Upper lobe of right lung (tissue), 1 donor: ENCODE measurements around the gene ZNF385A. TPM values are rescaled to one million over a fixed set of nuclear protein-coding genes. Genes with fewer than 3 reads are reported as not detected.
A peak's percentile ranks its signal among the peaks of the same experiment; 100 is the strongest.

ENCODE experiments used
- ATAC-seq: fragments of 200-7000 bp; cut with Tn5 transposase; one replicate; pipeline ENCODE4 v1.9.1; 2020; ENCODE audit warnings: mild to moderate bottlenecking, moderate library complexity
- DNase-seq: peaks from one replicate; pipeline ENCODE4 v3.0.0-alpha.2; 2020
- H3K27ac ChIP-seq: fragments of 200-600 bp; one replicate; pipeline ENCODE4 v1.8.0; 2022
- H3K27me3 ChIP-seq: fragments of 200-600 bp; one replicate; pipeline ENCODE4 v1.8.0; 2022; ENCODE audit warnings: mild to moderate bottlenecking
- H3K36me3 ChIP-seq: fragments of 200-600 bp; one replicate; pipeline ENCODE4 v1.8.0; 2022
- H3K4me1 ChIP-seq: fragments of 200-600 bp; one replicate; pipeline ENCODE4 v1.8.0; 2022
- H3K4me3 ChIP-seq: fragments of 200-600 bp; one replicate; pipeline ENCODE4 v1.8.0; 2022; ENCODE audit warnings: mild to moderate bottlenecking
- H3K9me3 ChIP-seq: fragments of 200-600 bp; one replicate; pipeline ENCODE4 v1.8.0; 2022
- intact Hi-C: fragments of 100-400 bp; cut with DNase I; formaldehyde crosslinking; loops from one replicate; pipeline ENCODE4 v1.11.0; 2022
- total RNA-seq: library from RNA; stranded (reverse); fragmentation: NEBNext Ultra II Directional; extraction: Animal tissue kit (Norgen Biotek cat#: 25700); gene quantifications from one replicate; pipeline ENCODE4 v1.2.1, GENCODE V29; 2021
- TF ChIP-seq, protein P1 (sequence below): fragments of 200-600 bp; IDR thresholded peaks from one replicate; pipeline ENCODE4 v1.8.0; 2022; ENCODE audit warnings: antibody characterized with exemption
- donor health status: DM: no; HTN: yes; CAD: no; lungs with severe emphysema.

The ZNF385A gene
- total RNA-seq, 1 donor from 2014 or later, result 26.6 TPM

- no peaks in the 10 kb centered on the region for H3K27me3 ChIP-seq
- TF ChIP-seq, protein P1, sequence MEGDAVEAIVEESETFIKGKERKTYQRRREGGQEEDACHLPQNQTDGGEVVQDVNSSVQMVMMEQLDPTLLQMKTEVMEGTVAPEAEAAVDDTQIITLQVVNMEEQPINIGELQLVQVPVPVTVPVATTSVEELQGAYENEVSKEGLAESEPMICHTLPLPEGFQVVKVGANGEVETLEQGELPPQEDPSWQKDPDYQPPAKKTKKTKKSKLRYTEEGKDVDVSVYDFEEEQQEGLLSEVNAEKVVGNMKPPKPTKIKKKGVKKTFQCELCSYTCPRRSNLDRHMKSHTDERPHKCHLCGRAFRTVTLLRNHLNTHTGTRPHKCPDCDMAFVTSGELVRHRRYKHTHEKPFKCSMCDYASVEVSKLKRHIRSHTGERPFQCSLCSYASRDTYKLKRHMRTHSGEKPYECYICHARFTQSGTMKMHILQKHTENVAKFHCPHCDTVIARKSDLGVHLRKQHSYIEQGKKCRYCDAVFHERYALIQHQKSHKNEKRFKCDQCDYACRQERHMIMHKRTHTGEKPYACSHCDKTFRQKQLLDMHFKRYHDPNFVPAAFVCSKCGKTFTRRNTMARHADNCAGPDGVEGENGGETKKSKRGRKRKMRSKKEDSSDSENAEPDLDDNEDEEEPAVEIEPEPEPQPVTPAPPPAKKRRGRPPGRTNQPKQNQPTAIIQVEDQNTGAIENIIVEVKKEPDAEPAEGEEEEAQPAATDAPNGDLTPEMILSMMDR, result no peak
- H3K4me1 ChIP-seq, result peaks cover 69% of the 10 kb centered on the region
- intact Hi-C loops, result no loop called here
- peaks cover 8% of the 10 kb centered on the region for H3K36me3 ChIP-seq
- ATAC-seq, result peak; percentile 78
- H3K4me3 ChIP-seq, result peak overlapping the region; percentile 83
- H3K27ac ChIP-seq, result peak overlapping the region; percentile 82
- no peaks in the 10 kb centered on the region for H3K9me3 ChIP-seq
- peak; percentile 83 for DNase-seq
Measured at GRCh38 chr12:54413284-54414190, 29.0 kb upstream of the ZNF385A start.

DNA sequence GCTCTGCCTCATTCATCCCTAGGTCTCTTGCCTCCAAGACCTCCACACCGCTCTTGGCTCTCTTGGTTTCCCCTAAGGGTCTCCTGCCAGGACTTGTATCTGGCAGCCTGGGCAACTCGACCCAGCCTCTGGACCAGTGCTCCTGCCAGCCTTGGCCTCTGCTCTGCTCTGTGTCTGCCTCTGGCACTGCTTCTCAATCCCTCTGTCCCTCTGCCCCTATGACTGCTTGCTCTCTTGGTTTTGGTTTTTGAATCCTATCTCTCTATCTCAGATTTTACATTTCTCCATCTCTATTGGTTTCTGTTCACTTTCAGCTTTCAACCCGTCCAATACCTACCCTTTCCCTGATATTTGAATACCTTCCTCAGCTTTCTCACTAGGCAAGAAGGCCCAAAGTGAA, 28.3 kb upstream of the ZNF385A start:
- peak overlapping the region; percentile 18 for H3K4me3 ChIP-seq
- no peaks in the 10 kb centered on the region for H3K27me3 ChIP-seq
- H3K9me3 ChIP-seq, result no peaks in the 10 kb centered on the region
- peaks cover 69% of the 10 kb centered on the region for H3K4me1 ChIP-seq
- TF ChIP-seq, protein P1, result no peak
- ATAC-seq, result no peak
- peak overlapping the region; percentile 82 for H3K27ac ChIP-seq
- no peak for DNase-seq
- intact Hi-C loops, result no loop called here
- H3K36me3 ChIP-seq, result peaks cover 15% of the 10 kb centered on the region

- Histone ChIP-seq H3K4me1 (peaks cover 69% of the 10 kb centered on the region), H3K4me3 (peak overlapping the region; percentile 18), H3K27ac (peak overlapping the region; percentile 82), H3K27me3 (no peaks in the 10 kb centered on the region), H3K9me3 (no peaks in the 10 kb centered on the region), H3K36me3 (peaks cover 15% of the 10 kb centered on the region)
- TF ChIP-seq, protein P1, result no peak
- no peak for ATAC-seq
- intact Hi-C loops, result no loop called here
- no peak for DNase-seq
Measured at GRCh38 chr12:54412348-54412747, 27.8 kb upstream of the ZNF385A start.

DNA sequence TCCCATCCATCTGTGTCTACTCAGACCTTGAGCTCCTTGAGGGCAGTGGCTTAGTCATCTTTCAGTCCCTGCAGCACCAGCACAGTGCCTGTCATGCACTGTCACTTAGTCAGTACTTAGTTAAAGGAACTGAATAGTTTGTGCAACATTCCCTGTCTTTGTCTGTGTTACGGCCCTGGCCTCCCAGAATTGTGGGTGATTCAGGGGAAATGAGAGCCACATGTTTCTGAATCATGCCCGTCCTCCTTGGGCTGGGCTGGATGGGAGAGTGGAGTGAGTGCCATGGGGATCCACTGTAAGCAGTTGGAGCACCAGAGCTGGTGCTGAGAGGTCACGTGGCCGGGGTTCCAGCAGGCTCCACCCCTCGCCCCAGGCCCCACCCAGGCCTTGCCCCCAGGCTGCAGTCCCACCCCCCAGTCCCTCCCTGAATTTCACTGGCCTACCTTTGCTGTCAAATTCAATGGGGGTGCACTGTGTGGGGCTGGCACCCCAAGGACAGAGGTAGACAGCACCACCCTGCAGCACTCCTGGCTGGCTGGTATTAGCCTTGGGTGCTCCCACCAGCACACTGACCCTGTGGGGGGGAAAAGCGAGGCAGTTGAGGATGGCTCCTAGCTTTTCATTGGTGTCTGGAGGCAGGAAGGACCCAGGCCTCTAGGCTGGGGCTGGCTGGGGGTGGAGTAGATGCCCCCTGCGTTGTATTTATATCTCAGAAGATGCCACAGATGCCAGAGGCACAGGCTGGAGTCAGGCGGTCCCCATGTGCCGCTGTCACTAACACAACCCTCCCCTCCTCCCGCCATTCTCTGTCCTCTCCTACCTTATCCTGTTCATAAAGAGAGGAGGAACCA, 27.1 kb upstream of the ZNF385A start:
- no peaks in the 10 kb centered on the region for H3K9me3 ChIP-seq
- peaks cover 63% of the 10 kb centered on the region for H3K4me1 ChIP-seq
- DNase-seq (peak; percentile 83), ATAC-seq (peak; percentile 83)
- intact Hi-C loops, result no loop called here
- peak overlapping the region; percentile 82 for H3K27ac ChIP-seq
- peak overlapping the region; percentile 18 for H3K4me3 ChIP-seq
- peaks cover 23% of the 10 kb centered on the region for H3K36me3 ChIP-seq
- no peaks in the 10 kb centered on the region for H3K27me3 ChIP-seq
- TF ChIP-seq, protein P1, result no peak

- Histone ChIP-seq H3K4me3 (no peak overlapping the region), H3K9me3 (no peaks in the 10 kb centered on the region), H3K4me1 (peaks cover 42% of the 10 kb centered on the region), H3K27me3 (no peaks in the 10 kb centered on the region), H3K27ac (no peak overlapping the region), H3K36me3 (peaks cover 46% of the 10 kb centered on the region)
- intact Hi-C loops, result no loop called here
- ATAC-seq (no peak), DNase-seq (no peak)
- TF ChIP-seq, protein P1, result no peak
Measured at GRCh38 chr12:54409267-54409666, 24.7 kb upstream of the ZNF385A start.
